Fibroblast of lung (primary cell): Measurements from ENCODE around the gene HOXA7. TPM values are rescaled to one million over a fixed set of nuclear protein-coding genes. Genes with fewer than 3 reads are reported as not detected.

Experiments
- DNase-seq, 2 donors: peaks; one replicate each; pipeline versions ENCODE4 v3.0.0 to v3.0.0-alpha.2; 2010; ENCODE audit warnings: low read depth in 2 of 2
- H2AFZ ChIP-seq: 2 replicates; pipeline ENCODE4 v1.5.1; 2012; ENCODE audit warnings: low read length, control low read depth, inconsistent platforms
- H3K27ac ChIP-seq: 2 replicates; pipeline ENCODE4 v1.5.1; 2011; ENCODE audit warnings: low read length, control low read depth; ENCODE audit not compliant: insufficient read depth
- H3K27me3 ChIP-seq: 2 replicates; pipeline ENCODE4 v1.5.1; 2011; ENCODE audit warnings: mild to moderate bottlenecking, low read length; ENCODE audit not compliant: control insufficient read depth, insufficient read depth
- H3K36me3 ChIP-seq: 2 replicates; pipeline ENCODE4 v1.5.1; 2011; ENCODE audit warnings: low read length; ENCODE audit not compliant: control insufficient read depth, insufficient read depth
- H3K4me1 ChIP-seq: 2 replicates; pipeline ENCODE4 v1.5.1; 2011; ENCODE audit warnings: low read length; ENCODE audit not compliant: control insufficient read depth, insufficient read depth; ENCODE audit errors: extremely low read depth
- H3K4me2 ChIP-seq: 2 replicates; pipeline ENCODE4 v1.5.1; 2011; ENCODE audit warnings: low read length, control low read depth; ENCODE audit not compliant: insufficient read depth; ENCODE audit errors: extremely low read depth
- H3K4me3 ChIP-seq, 4 experiments: fragments of 200-600 bp in 1 of 4; sonication (generic) in 1 of 4; replicated peaks in 1 of 4; 2 replicates each; pipeline ENCODE4 v1.5.1; 2011 to 2016; ENCODE audit warnings: low read length in 4 of 4, low read depth in 3 of 4, mild to moderate bottlenecking in 3 of 4, control low read depth in 2 of 4, inconsistent platforms in 1 of 4, mixed read lengths in 1 of 4; ENCODE audit not compliant: insufficient read depth in 1 of 4; ENCODE audit errors: control extremely low read depth in 1 of 4
- H3K79me2 ChIP-seq: 2 replicates; pipeline ENCODE4 v1.5.1; 2012; ENCODE audit warnings: mild to moderate bottlenecking, low read length, inconsistent platforms; ENCODE audit not compliant: control insufficient read depth, insufficient read depth
- H3K9ac ChIP-seq: 2 replicates; pipeline ENCODE4 v1.5.1; 2011; ENCODE audit warnings: mild to moderate bottlenecking, low read length, control low read depth; ENCODE audit not compliant: insufficient read depth
- H3K9me3 ChIP-seq: 2 replicates; pipeline ENCODE4 v1.5.1; 2012; ENCODE audit warnings: low read depth, low read length; ENCODE audit not compliant: control insufficient read depth, insufficient read depth
- H4K20me1 ChIP-seq: 2 replicates; pipeline ENCODE4 v1.5.1; 2011; ENCODE audit warnings: low read length; ENCODE audit not compliant: control insufficient read depth, insufficient read depth; ENCODE audit errors: extremely low read depth
- EZH2 ChIP-seq: IDR thresholded peaks from 2 replicates; pipeline ENCODE4 v1.5.1; 2012; ENCODE audit warnings: low read length, control low read depth, mild to moderate bottlenecking; ENCODE audit errors: missing control alignments
- polyA plus RNA-seq, 2 donors: library from polyadenylated mRNA; depleted of rRNA in 1 of 2; stranded (reverse) in 1 of 2; unstranded in 1 of 2; fragments of >200 nt; gene quantifications; 2 replicates each; pipeline ENCODE4 v1.2.1, GENCODE V29; 2011 to 2012; ENCODE audit warnings: missing spikeins in 1 of 2
- total RNA-seq: library from RNA; depleted of rRNA; stranded (reverse); fragments of >200 nt; gene quantifications from 2 replicates; pipeline ENCODE4 v1.2.1, GENCODE V29; 2014
- TF ChIP-seq, protein P1 (sequence below), 2 donors: IDR thresholded peaks in 1 of 2; conservative IDR thresholded peaks in 1 of 2; 1 replicate in 1 of 2; 2 replicates in 1 of 2; pipeline ENCODE4 v1.5.1; 2011 to 2012; ENCODE audit warnings: low read length in 2 of 2, control low read depth in 1 of 2, inconsistent platforms in 1 of 2, low read depth in 1 of 2, mild to moderate bottlenecking in 1 of 2

HOXA7 gene
- total and polyA plus RNA-seq, 2 donors (not counting 1 experiment from before 2014, with no cell fraction given), result 1.2 to 5.3 TPM

DNA sequence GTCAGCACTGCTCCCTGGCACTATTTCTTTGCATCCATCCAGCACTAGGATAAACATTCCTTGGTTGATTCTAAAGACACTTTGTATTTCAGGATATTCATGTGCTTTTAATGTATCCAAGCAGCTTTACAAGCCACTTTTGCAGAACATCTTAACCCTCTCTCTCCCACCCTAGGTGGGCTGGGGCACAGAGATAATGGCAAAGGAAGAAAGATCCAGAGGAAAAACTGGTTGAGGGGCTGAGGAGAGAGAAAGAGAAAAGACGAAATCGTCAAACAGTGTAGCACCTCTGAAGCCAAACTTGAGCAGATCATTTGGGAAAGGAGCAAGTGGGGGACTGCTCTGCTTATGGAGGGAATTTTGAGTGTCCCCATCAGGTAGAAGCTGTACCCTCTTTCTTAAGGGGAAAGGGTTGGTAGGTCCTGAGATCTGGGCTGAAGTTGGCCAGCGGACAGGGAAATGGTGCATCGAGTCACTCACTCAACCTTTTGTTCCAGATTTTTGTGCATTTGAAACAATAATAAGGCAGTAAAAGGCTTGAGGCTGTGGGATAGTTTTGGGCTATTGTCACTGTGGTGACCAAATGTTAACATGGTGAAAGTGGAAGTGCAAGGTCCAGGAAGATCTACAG, 47.6 kb upstream of the HOXA7 start:
- H2AFZ ChIP-seq, result no peak overlapping the region
- H3K4me2 ChIP-seq, result no peak overlapping the region
- no peaks in the 10 kb centered on the region for H3K9me3 ChIP-seq
- H3K9ac ChIP-seq, result no peak overlapping the region
- H3K27ac ChIP-seq, result no peak overlapping the region
- no peak for DNase-seq
- H3K4me3 ChIP-seq, result no peak overlapping the region
- H4K20me1 ChIP-seq, result no peaks in the 10 kb centered on the region
- TF ChIP-seq EZH2, result peak; percentile 62
- TF ChIP-seq, protein P1, sequence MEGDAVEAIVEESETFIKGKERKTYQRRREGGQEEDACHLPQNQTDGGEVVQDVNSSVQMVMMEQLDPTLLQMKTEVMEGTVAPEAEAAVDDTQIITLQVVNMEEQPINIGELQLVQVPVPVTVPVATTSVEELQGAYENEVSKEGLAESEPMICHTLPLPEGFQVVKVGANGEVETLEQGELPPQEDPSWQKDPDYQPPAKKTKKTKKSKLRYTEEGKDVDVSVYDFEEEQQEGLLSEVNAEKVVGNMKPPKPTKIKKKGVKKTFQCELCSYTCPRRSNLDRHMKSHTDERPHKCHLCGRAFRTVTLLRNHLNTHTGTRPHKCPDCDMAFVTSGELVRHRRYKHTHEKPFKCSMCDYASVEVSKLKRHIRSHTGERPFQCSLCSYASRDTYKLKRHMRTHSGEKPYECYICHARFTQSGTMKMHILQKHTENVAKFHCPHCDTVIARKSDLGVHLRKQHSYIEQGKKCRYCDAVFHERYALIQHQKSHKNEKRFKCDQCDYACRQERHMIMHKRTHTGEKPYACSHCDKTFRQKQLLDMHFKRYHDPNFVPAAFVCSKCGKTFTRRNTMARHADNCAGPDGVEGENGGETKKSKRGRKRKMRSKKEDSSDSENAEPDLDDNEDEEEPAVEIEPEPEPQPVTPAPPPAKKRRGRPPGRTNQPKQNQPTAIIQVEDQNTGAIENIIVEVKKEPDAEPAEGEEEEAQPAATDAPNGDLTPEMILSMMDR (conservative IDR thresholded peaks at IDR 0.05 in 1 of 2, IDR thresholded peaks at IDR 0.05 in 1 of 2; ENCODE audit: low read depth in 1 of 2, low read length in 2 of 2), result no peak
- H3K79me2 ChIP-seq, result no peaks in the 10 kb centered on the region
- peaks cover 2% of the 10 kb centered on the region for H3K4me1 ChIP-seq
- H3K27me3 ChIP-seq, result peaks cover 86% of the 10 kb centered on the region
- H3K36me3 ChIP-seq, result no peaks in the 10 kb centered on the region

DNA sequence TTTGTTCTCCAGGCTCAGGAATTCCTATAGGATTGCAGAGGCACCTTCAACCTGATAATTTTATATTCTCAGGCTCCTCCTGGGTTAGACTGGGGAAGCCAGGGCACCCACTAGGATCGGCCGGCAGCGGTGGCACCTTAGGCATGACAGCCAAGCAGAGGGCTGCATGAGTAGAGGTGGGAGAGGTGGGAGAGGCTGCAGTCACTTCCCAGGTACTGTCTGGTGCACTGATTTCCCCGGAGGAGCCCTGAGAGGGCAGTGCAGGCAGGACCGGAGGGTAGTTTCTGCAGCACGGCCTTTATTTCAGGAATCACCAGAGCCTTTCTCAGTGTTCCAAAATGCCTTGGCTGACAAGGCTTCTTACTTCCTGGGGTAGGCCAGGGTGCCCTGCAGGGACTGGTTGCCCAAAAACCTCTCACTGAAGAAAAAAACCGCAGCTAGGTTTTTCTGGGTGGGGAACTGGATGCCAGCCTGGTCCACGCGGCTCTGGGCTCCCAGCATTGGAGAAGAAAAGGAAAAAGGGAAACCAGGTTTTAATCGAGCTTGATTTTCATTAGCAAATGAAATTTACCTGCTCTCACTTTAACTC, 47.0 kb upstream of the HOXA7 start:
- H3K27me3 ChIP-seq, result peaks cover 86% of the 10 kb centered on the region
- no peak for DNase-seq
- H3K36me3 ChIP-seq, result no peaks in the 10 kb centered on the region
- H3K79me2 ChIP-seq, result no peaks in the 10 kb centered on the region
- no peaks in the 10 kb centered on the region for H4K20me1 ChIP-seq
- H3K9me3 ChIP-seq, result no peaks in the 10 kb centered on the region
- no peak overlapping the region for H3K4me3 ChIP-seq
- H3K4me2 ChIP-seq, result no peak overlapping the region
- no peak for TF ChIP-seq EZH2
- TF ChIP-seq, protein P1 (conservative IDR thresholded peaks at IDR 0.05 in 1 of 2, IDR thresholded peaks at IDR 0.05 in 1 of 2; ENCODE audit: low read depth in 1 of 2, low read length in 2 of 2), result no peak
- H2AFZ ChIP-seq, result no peak overlapping the region
- H3K4me1 ChIP-seq, result peaks cover 2% of the 10 kb centered on the region
- H3K27ac ChIP-seq, result no peak overlapping the region
- H3K9ac ChIP-seq, result no peak overlapping the region

DNA sequence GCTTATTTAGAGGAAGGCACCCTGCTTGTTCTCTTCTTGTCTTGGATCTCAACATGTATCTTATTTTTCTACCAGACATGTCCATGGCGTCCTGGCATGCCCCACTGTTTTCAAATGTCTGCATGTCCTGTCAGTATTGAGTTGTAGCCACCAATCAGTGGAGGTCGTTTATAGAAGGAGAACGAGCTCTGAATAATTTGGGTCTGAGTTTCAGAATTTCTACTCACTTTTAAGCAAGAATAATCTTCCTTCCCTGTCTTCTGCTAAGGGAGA, 46.3 kb upstream of the HOXA7 start:
- Histone ChIP-seq H3K36me3 (no peaks in the 10 kb centered on the region), H4K20me1 (no peaks in the 10 kb centered on the region), H3K4me2 (no peak overlapping the region), H3K4me1 (peaks cover 2% of the 10 kb centered on the region), H3K27ac (no peak overlapping the region), H3K79me2 (no peaks in the 10 kb centered on the region), H3K27me3 (peaks cover 86% of the 10 kb centered on the region), H3K9me3 (no peaks in the 10 kb centered on the region), H3K9ac (no peak overlapping the region), H2AFZ (no peak overlapping the region), H3K4me3 (no peak overlapping the region)
- no peak for DNase-seq
- TF ChIP-seq, protein P1 (conservative IDR thresholded peaks at IDR 0.05 in 1 of 2, IDR thresholded peaks at IDR 0.05 in 1 of 2; ENCODE audit: low read depth in 1 of 2, low read length in 2 of 2), result no peak
- TF ChIP-seq EZH2, result no peak
